Endothelial cell (in vitro differentiated cells): ENCODE measurements around the gene XG. TPM values are rescaled to one million over a fixed set of nuclear protein-coding genes. Genes with fewer than 3 reads are reported as not detected.
"Not testable (repeated sequence)": the region's sequence is repeated elsewhere in the genome, so short reads cannot be mapped to it uniquely, and the experiment has no call there.

ENCODE experiments used
- DNase-seq: peaks from one replicate; pipeline ENCODE4 v3.0.0; 2021; ENCODE audit warnings: low spot score
- H3K27ac Mint-ChIP-seq: one replicate; pipeline ENCODE4 v1.8.0; 2021; ENCODE audit warnings: mixed read lengths, inconsistent platforms; ENCODE audit not compliant: unreplicated experiment
- H3K27me3 Mint-ChIP-seq: one replicate; pipeline ENCODE4 v1.8.0; 2021; ENCODE audit warnings: mild to moderate bottlenecking, moderate library complexity, mixed read lengths, inconsistent platforms; ENCODE audit not compliant: unreplicated experiment
- H3K36me3 Mint-ChIP-seq: one replicate; pipeline ENCODE4 v1.8.0; 2021; ENCODE audit warnings: mild to moderate bottlenecking, low read depth, mixed read lengths, inconsistent platforms; ENCODE audit not compliant: unreplicated experiment
- H3K4me1 Mint-ChIP-seq: one replicate; pipeline ENCODE4 v1.8.0; 2021; ENCODE audit warnings: mild to moderate bottlenecking, mixed read lengths, inconsistent platforms; ENCODE audit not compliant: unreplicated experiment
- H3K4me3 Mint-ChIP-seq: one replicate; pipeline ENCODE4 v1.8.0; 2021; ENCODE audit warnings: mild to moderate bottlenecking, mixed read lengths, inconsistent platforms; ENCODE audit not compliant: unreplicated experiment
- H3K9me3 Mint-ChIP-seq: one replicate; pipeline ENCODE4 v1.8.0; 2021; ENCODE audit warnings: mixed read lengths, inconsistent platforms; ENCODE audit not compliant: unreplicated experiment
- total RNA-seq: library from RNA; stranded (reverse); fragmentation: NEBNext Ultra II Directional; extraction: Animal tissue kit (Norgen Biotek cat#: 25700); gene quantifications from one replicate; pipeline ENCODE4 v1.2.1, GENCODE V29; 2021; ENCODE audit not compliant: unreplicated experiment
- TF ChIP-seq, protein P1 (sequence below): fragments of 200-600 bp; sonication (generic); IDR thresholded peaks from one replicate; pipeline ENCODE4 v1.5.0; 2021; ENCODE audit warnings: antibody characterized with exemption; ENCODE audit not compliant: unreplicated experiment

The XG gene
- total RNA-seq, 1 donor from 2014 or later = 0.18 TPM

DNA sequence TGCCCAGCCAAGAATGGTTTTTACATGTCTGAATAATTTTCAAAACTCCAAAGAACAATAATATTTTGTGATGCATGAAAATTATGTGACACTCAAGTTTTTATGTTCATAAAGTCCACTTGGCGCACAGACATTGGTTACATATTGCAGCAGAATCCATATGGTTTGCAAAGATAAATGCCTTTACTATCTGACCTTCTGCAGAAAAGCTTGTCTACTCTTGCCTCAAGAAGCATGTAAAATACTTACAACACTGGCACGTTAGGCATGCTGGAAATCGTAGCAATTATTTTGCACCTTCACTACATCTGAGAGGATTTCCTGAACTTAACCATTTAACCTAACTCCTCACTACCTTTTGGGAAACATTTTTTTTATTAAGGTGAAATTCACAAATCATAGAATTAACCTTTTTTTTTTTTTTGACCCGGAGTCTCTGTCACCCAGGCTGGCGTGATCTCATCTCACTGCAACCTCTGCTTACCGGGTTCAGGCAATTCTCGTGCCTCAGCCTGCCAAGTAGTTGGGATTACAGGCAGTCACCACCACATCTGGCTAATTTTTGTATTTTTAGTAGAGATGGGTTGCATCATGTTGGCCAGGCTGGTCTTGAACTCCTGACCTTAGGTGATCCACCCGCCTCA lies 3.5 kb upstream of the XG start:
- Mint-ChIP-seq H3K27ac (no peak overlapping the region), H3K4me3 (no peak overlapping the region), H3K9me3 (no peaks in the 10 kb centered on the region), H3K27me3 (peaks cover 5% of the 10 kb centered on the region), H3K4me1 (peaks cover 7% of the 10 kb centered on the region), H3K36me3 (no peaks in the 10 kb centered on the region)
- TF ChIP-seq, protein P1, sequence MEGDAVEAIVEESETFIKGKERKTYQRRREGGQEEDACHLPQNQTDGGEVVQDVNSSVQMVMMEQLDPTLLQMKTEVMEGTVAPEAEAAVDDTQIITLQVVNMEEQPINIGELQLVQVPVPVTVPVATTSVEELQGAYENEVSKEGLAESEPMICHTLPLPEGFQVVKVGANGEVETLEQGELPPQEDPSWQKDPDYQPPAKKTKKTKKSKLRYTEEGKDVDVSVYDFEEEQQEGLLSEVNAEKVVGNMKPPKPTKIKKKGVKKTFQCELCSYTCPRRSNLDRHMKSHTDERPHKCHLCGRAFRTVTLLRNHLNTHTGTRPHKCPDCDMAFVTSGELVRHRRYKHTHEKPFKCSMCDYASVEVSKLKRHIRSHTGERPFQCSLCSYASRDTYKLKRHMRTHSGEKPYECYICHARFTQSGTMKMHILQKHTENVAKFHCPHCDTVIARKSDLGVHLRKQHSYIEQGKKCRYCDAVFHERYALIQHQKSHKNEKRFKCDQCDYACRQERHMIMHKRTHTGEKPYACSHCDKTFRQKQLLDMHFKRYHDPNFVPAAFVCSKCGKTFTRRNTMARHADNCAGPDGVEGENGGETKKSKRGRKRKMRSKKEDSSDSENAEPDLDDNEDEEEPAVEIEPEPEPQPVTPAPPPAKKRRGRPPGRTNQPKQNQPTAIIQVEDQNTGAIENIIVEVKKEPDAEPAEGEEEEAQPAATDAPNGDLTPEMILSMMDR = no peak
- no peak for DNase-seq

GRCh38 chrX:2748815-2749188 lies 3.0 kb upstream of the XG start:
- Mint-ChIP-seq H3K4me3 (no peak overlapping the region), H3K27ac (no peak overlapping the region), H3K36me3 (no peaks in the 10 kb centered on the region), H3K27me3 (peaks cover 5% of the 10 kb centered on the region), H3K9me3 (no peaks in the 10 kb centered on the region), H3K4me1 (peaks cover 7% of the 10 kb centered on the region)
- no peak for DNase-seq
- TF ChIP-seq, protein P1 = no peak

DNA sequence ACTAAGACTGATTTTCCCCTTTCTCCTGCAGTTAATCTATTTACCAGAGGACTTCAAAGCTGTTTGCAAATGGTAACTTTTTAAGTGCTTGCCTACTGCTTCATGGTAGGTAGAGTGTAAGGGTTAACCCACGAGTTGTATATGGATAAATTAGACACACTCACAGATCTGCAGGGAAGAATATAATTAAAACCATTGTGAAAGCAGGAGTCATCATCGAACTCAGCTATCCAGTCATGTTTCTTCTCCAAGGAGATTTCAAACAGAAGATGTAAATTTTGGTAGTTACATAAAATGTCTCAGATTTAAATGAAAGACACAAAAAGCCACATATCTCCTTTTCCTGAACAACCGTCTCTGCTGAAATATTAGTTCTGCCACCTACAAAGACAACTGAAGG lies 549 bp upstream of the XG start:
- no peak overlapping the region for H3K27ac Mint-ChIP-seq
- TF ChIP-seq, protein P1 = no peak
- DNase-seq = no peak
- no peak overlapping the region for H3K4me3 Mint-ChIP-seq
- peaks cover 7% of the 10 kb centered on the region for H3K4me1 Mint-ChIP-seq
- H3K9me3 Mint-ChIP-seq = no peaks in the 10 kb centered on the region
- no peaks in the 10 kb centered on the region for H3K36me3 Mint-ChIP-seq
- peaks cover 2% of the 10 kb centered on the region for H3K27me3 Mint-ChIP-seq

GRCh38 chrX:2752441-2752840 lies 601 bp downstream of the XG start:
- H3K4me3 Mint-ChIP-seq, H3K4me1 Mint-ChIP-seq, DNase-seq, H3K27ac Mint-ChIP-seq, H3K27me3 Mint-ChIP-seq, H3K36me3 Mint-ChIP-seq, H3K9me3 Mint-ChIP-seq: not testable (repeated sequence)

DNA sequence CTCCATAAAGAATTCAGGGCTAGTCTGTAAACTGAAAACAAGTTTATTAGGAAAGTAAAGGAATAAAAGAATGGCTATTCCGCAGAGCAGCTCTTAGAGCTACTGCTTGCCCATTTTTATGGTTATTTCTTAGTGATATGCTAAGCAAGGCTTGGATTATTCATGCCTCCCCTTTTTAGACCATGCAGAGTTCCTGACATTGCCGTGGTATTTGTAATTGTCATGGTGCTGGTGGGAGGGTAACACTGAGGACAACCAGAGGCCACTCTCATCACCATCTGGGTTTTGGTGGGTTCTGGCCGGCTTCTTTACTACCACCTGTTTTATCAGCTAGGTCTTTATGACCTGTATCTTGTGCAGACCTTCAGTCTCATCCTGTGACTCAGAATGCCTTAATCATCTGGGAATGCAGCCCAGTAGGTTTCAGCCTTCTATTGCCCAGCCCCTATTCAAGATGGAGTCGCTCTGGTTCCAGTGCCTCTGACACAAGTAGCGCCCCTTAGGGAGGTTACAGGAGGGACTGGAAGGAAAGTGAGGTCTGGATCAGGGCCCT lies 3.4 kb downstream of the XG start:
- H3K9me3 Mint-ChIP-seq, H3K4me3 Mint-ChIP-seq, DNase-seq, H3K27ac Mint-ChIP-seq, H3K27me3 Mint-ChIP-seq: not testable (repeated sequence)
- peaks cover 14% of the 10 kb centered on the region for H3K36me3 Mint-ChIP-seq
- H3K4me1 Mint-ChIP-seq = peaks cover 12% of the 10 kb centered on the region

- H3K9me3 Mint-ChIP-seq = no peaks in the 10 kb centered on the region
- TF ChIP-seq, protein P1 = no peak
- H3K27me3 Mint-ChIP-seq = peaks cover 6% of the 10 kb centered on the region
- peaks cover 21% of the 10 kb centered on the region for H3K36me3 Mint-ChIP-seq
- no peak overlapping the region for H3K27ac Mint-ChIP-seq
- no peak overlapping the region for H3K4me3 Mint-ChIP-seq
- peaks cover 20% of the 10 kb centered on the region for H3K4me1 Mint-ChIP-seq
- DNase-seq = no peak
Measured at GRCh38 chrX:2756548-2756947, 4.7 kb downstream of the XG start.
